Vagina (tissue), 2 donors: ENCODE data around the gene PRKCE.

ENCODE experiments used
- CTCF ChIP-seq, 3 experiments: fragments of 450-650 bp in 2 of 3; fragments of 200-600 bp in 1 of 3; sonication (generic) in 1 of 3; IDR thresholded peaks; one replicate each; pipeline ENCODE4 v1.5.1; 2017 to 2019; ENCODE audit warnings: antibody characterized with exemption in 3 of 3, mild to moderate bottlenecking in 2 of 3, moderate library complexity in 2 of 3
- POLR2A ChIP-seq, 2 donors: fragments of 450-650 bp; IDR thresholded peaks; one replicate each; pipeline ENCODE4 v1.6.1; 2017; ENCODE audit warnings: antibody characterized with exemption in 2 of 2, mild to moderate bottlenecking in 2 of 2, moderate library complexity in 2 of 2

- TF ChIP-seq POLR2A (IDR thresholded peaks at IDR 0.05) (no peak), CTCF (IDR thresholded peaks at IDR 0.05) (no peak)
These were observed 332.9 kb downstream of the PRKCE start for GRCh38 chr2:45984366-45984765.
